Esophagus squamous epithelium (tissue), 4 donors: ENCODE results near the gene ASCL2.

ENCODE experiments used
- POLR2A ChIP-seq, 4 donors: fragments of 450-650 bp; IDR thresholded peaks; one replicate each; pipeline ENCODE4 v1.6.1; 2017; ENCODE audit warnings: antibody characterized with exemption in 4 of 4, mild to moderate bottlenecking in 4 of 4, moderate library complexity in 3 of 4
- TF ChIP-seq, protein P1 (sequence below), 6 experiments: fragments of 450-650 bp in 4 of 6; fragments of 200-600 bp in 2 of 6; sonication (generic) in 2 of 6; IDR thresholded peaks; one replicate each; pipeline ENCODE4 v1.5.1; 2016 to 2019; ENCODE audit warnings: antibody characterized with exemption in 6 of 6, mild to moderate bottlenecking in 4 of 6, moderate library complexity in 4 of 6

DNA sequence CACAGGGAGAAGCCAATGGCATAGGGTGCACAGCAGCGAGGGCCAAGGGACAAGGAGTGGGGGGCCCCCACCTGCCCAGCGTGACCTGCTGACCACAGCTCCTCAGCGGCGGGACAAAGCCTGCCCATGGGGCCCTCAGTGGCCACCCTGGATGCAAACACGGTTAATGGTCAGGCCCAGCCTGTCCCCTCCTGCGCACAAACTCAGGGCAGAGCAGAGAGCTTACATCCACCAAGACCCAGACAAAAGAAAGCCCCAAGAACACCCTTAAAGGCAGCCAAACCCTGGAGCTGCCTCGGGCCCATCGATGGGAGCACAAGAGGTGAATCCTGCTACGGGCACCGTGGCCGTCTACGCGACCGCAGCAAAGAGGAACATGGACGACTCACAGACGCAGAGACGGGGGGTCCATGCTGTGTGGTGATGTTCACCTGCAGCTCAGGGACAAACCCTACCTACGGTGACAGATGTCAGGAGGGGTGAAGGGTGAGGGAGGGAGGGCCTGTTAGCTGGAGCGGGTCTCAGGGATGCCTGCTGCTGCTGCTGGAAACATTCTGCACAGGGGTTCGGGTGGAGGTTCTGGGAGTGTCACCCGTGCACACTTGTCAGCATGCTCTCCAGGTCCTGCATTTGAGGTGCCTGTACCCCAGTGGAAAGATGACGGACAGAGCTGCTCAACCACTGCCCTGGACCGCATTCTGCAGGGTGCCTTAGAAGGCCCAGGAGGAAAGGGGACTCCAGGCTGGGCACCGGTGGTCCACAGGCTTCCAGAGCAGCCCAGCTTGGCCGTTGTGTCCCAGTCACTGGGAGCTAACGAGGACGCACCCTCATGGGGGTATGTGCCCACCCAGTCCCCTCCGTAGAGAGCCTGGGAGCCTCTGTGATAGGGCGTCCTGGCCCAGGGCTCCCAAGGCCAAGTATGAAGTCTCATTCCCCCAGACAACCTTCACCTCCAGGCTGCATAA lies 11.6 kb downstream of the ASCL2 start:
- TF ChIP-seq, protein P1, sequence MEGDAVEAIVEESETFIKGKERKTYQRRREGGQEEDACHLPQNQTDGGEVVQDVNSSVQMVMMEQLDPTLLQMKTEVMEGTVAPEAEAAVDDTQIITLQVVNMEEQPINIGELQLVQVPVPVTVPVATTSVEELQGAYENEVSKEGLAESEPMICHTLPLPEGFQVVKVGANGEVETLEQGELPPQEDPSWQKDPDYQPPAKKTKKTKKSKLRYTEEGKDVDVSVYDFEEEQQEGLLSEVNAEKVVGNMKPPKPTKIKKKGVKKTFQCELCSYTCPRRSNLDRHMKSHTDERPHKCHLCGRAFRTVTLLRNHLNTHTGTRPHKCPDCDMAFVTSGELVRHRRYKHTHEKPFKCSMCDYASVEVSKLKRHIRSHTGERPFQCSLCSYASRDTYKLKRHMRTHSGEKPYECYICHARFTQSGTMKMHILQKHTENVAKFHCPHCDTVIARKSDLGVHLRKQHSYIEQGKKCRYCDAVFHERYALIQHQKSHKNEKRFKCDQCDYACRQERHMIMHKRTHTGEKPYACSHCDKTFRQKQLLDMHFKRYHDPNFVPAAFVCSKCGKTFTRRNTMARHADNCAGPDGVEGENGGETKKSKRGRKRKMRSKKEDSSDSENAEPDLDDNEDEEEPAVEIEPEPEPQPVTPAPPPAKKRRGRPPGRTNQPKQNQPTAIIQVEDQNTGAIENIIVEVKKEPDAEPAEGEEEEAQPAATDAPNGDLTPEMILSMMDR (IDR thresholded peaks at IDR 0.05), result no peak
- TF ChIP-seq POLR2A (IDR thresholded peaks at IDR 0.05), result no peak
